ENCODE results near the gene PTPRN. TPM values are rescaled to one million over a fixed set of nuclear protein-coding genes. Genes with fewer than 3 reads are reported as not detected.

PTPRN gene
- total RNA-seq, 4 donors from 2014 or later: not detected

GRCh38 chr2:219282375-219282774 lies 26.8 kb downstream of the PTPRN start:
- TF ChIP-seq CTCF (IDR thresholded peaks at IDR 0.05 in 4 of 5, conservative IDR thresholded peaks at IDR 0.05 in 1 of 5) (no peak), POLR2A (IDR thresholded peaks at IDR 0.05) (no peak)
- no peaks in the 10 kb centered on the region for H3K9me3 ChIP-seq
- peaks cover 3 to 48% of the 10 kb centered on the region in 2 donors for H3K36me3 ChIP-seq
- H3K27ac ChIP-seq: peak overlapping the region in 1 of 4 donors; percentile 33
- H3K27me3 ChIP-seq: no peaks in the 10 kb centered on the region
- in situ Hi-C loops (cut with MboI; ENCODE audit: low sequenced_read_pairs in 4 of 4) (loop anchor here in 2 of 4 donors (25.0 kb wide), 2 partner anchors 120 to 255 kb away; partner anchors contain the start of genes CHPF (in 1 of the 2), NHEJ1 (in 1 of the 2), SLC23A3 (in 1 of the 2) and TMEM198 (in 1 of the 2)), intact Hi-C loops (cut with DNase I; ENCODE audit: low total_unique reads) (no loop called here)
- peaks cover 19% of the 10 kb centered on the region in 2 donors for H3K4me1 ChIP-seq
- ATAC-seq (no peak), DNase-seq (no peak)
- H3K4me3 ChIP-seq: no peak overlapping the region

DNA sequence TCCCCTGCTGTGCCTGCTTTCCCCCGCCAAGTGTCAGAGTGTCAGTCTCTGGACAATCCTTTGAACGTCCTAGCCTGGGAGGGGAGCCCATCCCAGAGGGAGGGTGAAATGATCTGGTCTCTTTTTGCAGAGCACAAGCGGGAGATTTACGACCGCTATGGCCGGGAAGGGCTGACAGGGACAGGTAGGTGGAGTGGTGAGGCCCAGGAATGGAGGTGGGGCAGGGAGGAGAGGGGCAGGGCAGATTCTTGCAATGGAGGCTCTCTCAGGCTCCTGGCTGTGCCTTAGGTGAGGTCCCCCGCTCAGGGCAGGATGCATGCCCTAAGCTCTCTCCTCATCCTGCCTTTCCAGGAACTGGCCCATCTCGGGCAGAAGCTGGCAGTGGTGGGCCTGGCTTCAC lies 27.6 kb downstream of the PTPRN start:
- peaks cover 19% of the 10 kb centered on the region in 2 donors for H3K4me1 ChIP-seq
- intact Hi-C loops (cut with DNase I; ENCODE audit: low total_unique reads): no loop called here
- H3K27me3 ChIP-seq: no peaks in the 10 kb centered on the region
- ATAC-seq (no peak), DNase-seq (no peak)
- H3K36me3 ChIP-seq: peaks cover 3 to 48% of the 10 kb centered on the region in 2 donors
- TF ChIP-seq CTCF (IDR thresholded peaks at IDR 0.05 in 4 of 5, conservative IDR thresholded peaks at IDR 0.05 in 1 of 5) (no peak), POLR2A (IDR thresholded peaks at IDR 0.05) (no peak)
- H3K4me3 ChIP-seq: no peak overlapping the region
- in situ Hi-C loops (cut with MboI; ENCODE audit: low sequenced_read_pairs in 4 of 4): loop anchor here in 2 of 4 donors (25.0 kb wide), 2 partner anchors 119 to 256 kb away; partner anchors contain the start of genes CHPF (in 1 of the 2), NHEJ1 (in 1 of the 2), SLC23A3 (in 1 of the 2) and TMEM198 (in 1 of the 2)
- H3K9me3 ChIP-seq: no peaks in the 10 kb centered on the region
- peak overlapping the region in 2 of 4 donors; percentile 33 to 94 for H3K27ac ChIP-seq

DNA sequence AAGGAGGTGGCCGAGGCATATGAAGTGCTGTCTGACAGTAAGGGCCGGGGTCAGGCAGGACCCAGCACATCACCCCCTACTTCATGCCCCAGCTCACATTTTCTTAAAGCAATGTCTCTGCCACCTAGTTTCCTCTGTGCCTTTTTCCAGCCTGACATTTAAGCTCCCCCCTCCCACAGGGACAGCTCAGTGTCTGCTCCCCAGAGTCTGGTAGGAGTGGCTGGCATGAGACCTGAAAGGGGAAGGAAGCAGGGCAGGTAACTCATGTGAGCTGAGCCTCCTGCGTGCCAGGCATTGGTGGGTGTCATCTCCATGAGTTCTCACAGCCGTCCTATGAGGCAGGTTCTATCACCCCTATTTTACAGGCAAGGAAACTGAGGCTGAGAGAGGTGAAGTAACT lies 28.6 kb downstream of the PTPRN start:
- TF ChIP-seq CTCF (IDR thresholded peaks at IDR 0.05 in 4 of 5, conservative IDR thresholded peaks at IDR 0.05 in 1 of 5) (no peak), POLR2A (IDR thresholded peaks at IDR 0.05) (no peak)
- Histone ChIP-seq H3K9me3 (no peaks in the 10 kb centered on the region), H3K4me1 (peaks cover 19% of the 10 kb centered on the region in 2 donors), H3K4me3 (no peak overlapping the region), H3K27ac (peak overlapping the region in 3 of 4 donors; percentile 92 to 97 (median 94)), H3K27me3 (no peaks in the 10 kb centered on the region), H3K36me3 (peaks cover 3 to 48% of the 10 kb centered on the region in 2 donors)
- in situ Hi-C loops (cut with MboI; ENCODE audit: low sequenced_read_pairs in 4 of 4): loop anchor here in 2 of 4 donors (25.0 kb wide), 2 partner anchors 118 to 257 kb away; partner anchors contain the start of genes CHPF (in 1 of the 2), NHEJ1 (in 1 of the 2), SLC23A3 (in 1 of the 2) and TMEM198 (in 1 of the 2)
- no peak for DNase-seq
- ATAC-seq: no peak
- intact Hi-C loops (cut with DNase I; ENCODE audit: low total_unique reads): no loop called here

DNA sequence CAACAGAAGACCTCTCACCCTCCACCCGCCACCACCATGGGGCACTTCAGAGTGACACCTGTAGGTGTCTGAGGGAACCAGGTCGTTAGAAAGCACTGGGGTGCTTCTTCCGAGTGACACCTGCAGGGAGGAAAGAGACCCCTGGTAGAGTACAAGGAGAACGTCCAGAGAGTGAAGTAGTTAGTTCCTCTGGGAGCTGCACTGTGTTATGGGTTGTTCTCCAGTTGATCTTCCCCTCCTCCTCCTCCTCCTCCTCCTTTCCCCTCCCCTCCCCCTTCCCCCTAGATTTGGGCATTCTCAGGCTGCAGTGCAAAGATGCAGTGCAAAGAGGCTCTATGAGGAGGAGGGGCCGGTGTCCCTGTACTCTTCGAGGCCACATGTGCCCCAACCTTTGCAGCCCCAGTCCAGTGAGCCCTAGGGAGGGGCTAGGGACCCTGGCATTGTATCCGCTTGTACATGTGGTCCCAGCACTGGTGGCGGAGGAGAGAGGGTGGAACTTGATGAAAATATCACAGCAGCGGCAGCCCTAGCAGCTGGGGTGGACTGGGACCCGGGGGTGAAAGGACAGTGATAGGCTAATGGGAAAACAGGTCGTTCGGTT lies 29.2 kb downstream of the PTPRN start:
- H3K9me3 ChIP-seq: no peaks in the 10 kb centered on the region
- H3K27ac ChIP-seq: peak overlapping the region; percentile 92 to 98 (median 96)
- no peak for TF ChIP-seq POLR2A (IDR thresholded peaks at IDR 0.05)
- TF ChIP-seq CTCF (IDR thresholded peaks at IDR 0.05 in 4 of 5, conservative IDR thresholded peaks at IDR 0.05 in 1 of 5): no peak
- DNase-seq (no peak), ATAC-seq (no peak)
- H3K36me3 ChIP-seq: peaks cover 3 to 42% of the 10 kb centered on the region in 2 donors
- H3K27me3 ChIP-seq: no peaks in the 10 kb centered on the region
- in situ Hi-C loops (cut with MboI; ENCODE audit: low sequenced_read_pairs in 4 of 4) (loop anchor here in 2 of 4 donors (10.0 to 25.0 kb wide), 3 partner anchors 118 to 257 kb away; partner anchors contain the start of genes CHPF (in 1 of the 2), NHEJ1 (in 1 of the 2), SLC23A3 (in 1 of the 2) and TMEM198 (in 1 of the 2)), intact Hi-C loops (cut with DNase I; ENCODE audit: low total_unique reads) (loop anchor here (1.0 to 10.0 kb wide), 7 partner anchors 27 to 995 kb away; partner anchors contain the start of genes ANKZF1, ATG9A, DNPEP and NHEJ1)
- peak overlapping the region; percentile 57 to 87 (median 76) for H3K4me3 ChIP-seq
- peaks cover 19 to 22% of the 10 kb centered on the region in 2 donors for H3K4me1 ChIP-seq

Data from gastrocnemius medialis (tissue), 4 donors.